ENCODE results near the gene LRRC3B. TPM values are rescaled to one million over a fixed set of nuclear protein-coding genes. Genes with fewer than 3 reads are reported as not detected.

Gene LRRC3B
- total RNA-seq, 1 experiment from 2014 or later, result not detected

- no peaks in the 10 kb centered on the region for H3K27me3 ChIP-seq (ENCODE audit: low read length)
- no peaks in the 10 kb centered on the region for H3K4me1 ChIP-seq (ENCODE audit: low read length)
- no peaks in the 10 kb centered on the region for H3K9me3 ChIP-seq (ENCODE audit: low read length)
- H3K9me2 ChIP-seq (replicated peaks; ENCODE audit: insufficient read depth, low read length), result no peaks in the 10 kb centered on the region
- H3K4me2 ChIP-seq (ENCODE audit: low read depth, low read length, poor library complexity, severe bottlenecking), result no peak overlapping the region
- no peak overlapping the region for H3K27ac ChIP-seq (ENCODE audit: low read length)
- no peak overlapping the region for H2AFZ ChIP-seq (ENCODE audit: low read length)
- no peaks in the 10 kb centered on the region for H3K79me2 ChIP-seq (ENCODE audit: low read length)
- H3K36me3 ChIP-seq (ENCODE audit: insufficient read depth, low read length), result no peaks in the 10 kb centered on the region
- no peaks in the 10 kb centered on the region for H4K20me1 ChIP-seq (ENCODE audit: insufficient read depth, low read depth, low read length)
- no peak for DNase-seq
- no peak overlapping the region for H3K4me3 ChIP-seq (ENCODE audit: low read length)
- H3K9ac ChIP-seq (ENCODE audit: low read length), result no peak overlapping the region
Measured at GRCh38 chr3:26637698-26638097, 15.1 kb downstream of the LRRC3B start.

GRCh38 chr3:26638113-26638512 is 15.5 kb downstream of the LRRC3B start:
- no peak overlapping the region for H3K27ac ChIP-seq (ENCODE audit: low read length)
- no peaks in the 10 kb centered on the region for H3K36me3 ChIP-seq (ENCODE audit: insufficient read depth, low read length)
- no peaks in the 10 kb centered on the region for H3K9me3 ChIP-seq (ENCODE audit: low read length)
- no peak overlapping the region for H3K9ac ChIP-seq (ENCODE audit: low read length)
- H3K79me2 ChIP-seq (ENCODE audit: low read length), result no peaks in the 10 kb centered on the region
- no peaks in the 10 kb centered on the region for H3K4me1 ChIP-seq (ENCODE audit: low read length)
- H4K20me1 ChIP-seq (ENCODE audit: insufficient read depth, low read depth, low read length), result no peaks in the 10 kb centered on the region
- no peak overlapping the region for H3K4me3 ChIP-seq (ENCODE audit: low read length)
- no peak overlapping the region for H3K4me2 ChIP-seq (ENCODE audit: low read depth, low read length, poor library complexity, severe bottlenecking)
- H3K9me2 ChIP-seq (replicated peaks; ENCODE audit: insufficient read depth, low read length), result no peaks in the 10 kb centered on the region
- H3K27me3 ChIP-seq (ENCODE audit: low read length), result no peaks in the 10 kb centered on the region
- H2AFZ ChIP-seq (ENCODE audit: low read length), result no peak overlapping the region
- DNase-seq, result no peak

GRCh38 chr3:26639339-26639738 is 16.8 kb downstream of the LRRC3B start:
- Histone ChIP-seq H3K9ac (ENCODE audit: low read length) (no peak overlapping the region), H3K79me2 (ENCODE audit: low read length) (no peaks in the 10 kb centered on the region), H2AFZ (ENCODE audit: low read length) (no peak overlapping the region), H3K9me3 (ENCODE audit: low read length) (no peaks in the 10 kb centered on the region), H4K20me1 (ENCODE audit: insufficient read depth, low read depth, low read length) (no peaks in the 10 kb centered on the region), H3K4me3 (ENCODE audit: low read length) (no peak overlapping the region), H3K27me3 (ENCODE audit: low read length) (no peaks in the 10 kb centered on the region), H3K4me1 (ENCODE audit: low read length) (no peaks in the 10 kb centered on the region), H3K27ac (ENCODE audit: low read length) (no peak overlapping the region), H3K36me3 (ENCODE audit: insufficient read depth, low read length) (no peaks in the 10 kb centered on the region), H3K9me2 (replicated peaks; ENCODE audit: insufficient read depth, low read length) (no peaks in the 10 kb centered on the region), H3K4me2 (ENCODE audit: low read depth, low read length, poor library complexity, severe bottlenecking) (no peak overlapping the region)
- DNase-seq, result no peak

GRCh38 chr3:26647078-26647477 is 24.5 kb downstream of the LRRC3B start:
- Histone ChIP-seq H3K27ac (ENCODE audit: low read length) (no peak overlapping the region), H3K79me2 (ENCODE audit: low read length) (no peaks in the 10 kb centered on the region), H2AFZ (ENCODE audit: low read length) (no peak overlapping the region), H3K9me3 (ENCODE audit: low read length) (no peaks in the 10 kb centered on the region), H3K4me3 (ENCODE audit: low read length) (no peak overlapping the region), H3K9ac (ENCODE audit: low read length) (no peak overlapping the region), H3K36me3 (ENCODE audit: insufficient read depth, low read length) (no peaks in the 10 kb centered on the region), H3K27me3 (ENCODE audit: low read length) (no peaks in the 10 kb centered on the region), H4K20me1 (ENCODE audit: insufficient read depth, low read depth, low read length) (no peaks in the 10 kb centered on the region), H3K4me1 (ENCODE audit: low read length) (no peaks in the 10 kb centered on the region), H3K4me2 (ENCODE audit: low read depth, low read length, poor library complexity, severe bottlenecking) (no peak overlapping the region), H3K9me2 (replicated peaks; ENCODE audit: insufficient read depth, low read length) (no peaks in the 10 kb centered on the region)
- DNase-seq, result no peak

- no peaks in the 10 kb centered on the region for H3K9me2 ChIP-seq (replicated peaks; ENCODE audit: insufficient read depth, low read length)
- no peak for DNase-seq
Measured at GRCh38 chr3:26648461-26648860, 25.9 kb downstream of the LRRC3B start.

GRCh38 chr3:26652164-26652563 is 29.6 kb downstream of the LRRC3B start:
- H3K4me1 ChIP-seq (ENCODE audit: low read length), result no peaks in the 10 kb centered on the region
- no peak overlapping the region for H3K4me2 ChIP-seq (ENCODE audit: low read depth, low read length, poor library complexity, severe bottlenecking)
- no peak overlapping the region for H2AFZ ChIP-seq (ENCODE audit: low read length)
- no peaks in the 10 kb centered on the region for H3K27me3 ChIP-seq (ENCODE audit: low read length)
- no peaks in the 10 kb centered on the region for H4K20me1 ChIP-seq (ENCODE audit: insufficient read depth, low read depth, low read length)
- no peaks in the 10 kb centered on the region for H3K36me3 ChIP-seq (ENCODE audit: insufficient read depth, low read length)
- no peaks in the 10 kb centered on the region for H3K9me2 ChIP-seq (replicated peaks; ENCODE audit: insufficient read depth, low read length)
- H3K9me3 ChIP-seq (ENCODE audit: low read length), result no peaks in the 10 kb centered on the region
- H3K79me2 ChIP-seq (ENCODE audit: low read length), result no peaks in the 10 kb centered on the region
- H3K4me3 ChIP-seq (ENCODE audit: low read length), result no peak overlapping the region
- H3K27ac ChIP-seq (ENCODE audit: low read length), result no peak overlapping the region
- DNase-seq, result no peak
- no peak overlapping the region for H3K9ac ChIP-seq (ENCODE audit: low read length)

More at GRCh38 chr3:26648461-26648860, 25.9 kb downstream of the LRRC3B start:
- H2AFZ ChIP-seq (ENCODE audit: low read length), result no peak overlapping the region
- no peaks in the 10 kb centered on the region for H3K27me3 ChIP-seq (ENCODE audit: low read length)
- H3K27ac ChIP-seq (ENCODE audit: low read length), result no peak overlapping the region
- H4K20me1 ChIP-seq (ENCODE audit: insufficient read depth, low read depth, low read length), result no peaks in the 10 kb centered on the region
- H3K9ac ChIP-seq (ENCODE audit: low read length), result no peak overlapping the region
- no peaks in the 10 kb centered on the region for H3K79me2 ChIP-seq (ENCODE audit: low read length)
- no peaks in the 10 kb centered on the region for H3K9me3 ChIP-seq (ENCODE audit: low read length)
- no peaks in the 10 kb centered on the region for H3K36me3 ChIP-seq (ENCODE audit: insufficient read depth, low read length)
- H3K4me3 ChIP-seq (ENCODE audit: low read length), result no peak overlapping the region
- H3K4me1 ChIP-seq (ENCODE audit: low read length), result no peaks in the 10 kb centered on the region
- no peak overlapping the region for H3K4me2 ChIP-seq (ENCODE audit: low read depth, low read length, poor library complexity, severe bottlenecking)

- Histone ChIP-seq H3K9me3 (ENCODE audit: low read length) (no peaks in the 10 kb centered on the region), H3K27ac (ENCODE audit: low read length) (no peak overlapping the region), H3K27me3 (ENCODE audit: low read length) (no peaks in the 10 kb centered on the region), H3K9ac (ENCODE audit: low read length) (no peak overlapping the region), H3K36me3 (ENCODE audit: insufficient read depth, low read length) (no peaks in the 10 kb centered on the region), H4K20me1 (ENCODE audit: insufficient read depth, low read depth, low read length) (no peaks in the 10 kb centered on the region), H3K9me2 (replicated peaks; ENCODE audit: insufficient read depth, low read length) (no peaks in the 10 kb centered on the region), H3K4me3 (ENCODE audit: low read length) (no peak overlapping the region), H3K79me2 (ENCODE audit: low read length) (no peaks in the 10 kb centered on the region), H2AFZ (ENCODE audit: low read length) (no peak overlapping the region), H3K4me1 (ENCODE audit: low read length) (no peaks in the 10 kb centered on the region), H3K4me2 (ENCODE audit: low read depth, low read length, poor library complexity, severe bottlenecking) (no peak overlapping the region)
- DNase-seq, result no peak
Measured at GRCh38 chr3:26653811-26654425, 31.3 kb downstream of the LRRC3B start.

GRCh38 chr3:26655231-26655630 is 32.7 kb downstream of the LRRC3B start:
- Histone ChIP-seq H3K9ac (ENCODE audit: low read length) (no peak overlapping the region), H2AFZ (ENCODE audit: low read length) (no peak overlapping the region), H3K9me2 (replicated peaks; ENCODE audit: insufficient read depth, low read length) (no peaks in the 10 kb centered on the region), H3K4me2 (ENCODE audit: low read depth, low read length, poor library complexity, severe bottlenecking) (no peak overlapping the region), H3K9me3 (ENCODE audit: low read length) (no peaks in the 10 kb centered on the region), H3K36me3 (ENCODE audit: insufficient read depth, low read length) (no peaks in the 10 kb centered on the region), H3K27me3 (ENCODE audit: low read length) (no peaks in the 10 kb centered on the region), H4K20me1 (ENCODE audit: insufficient read depth, low read depth, low read length) (no peaks in the 10 kb centered on the region), H3K4me3 (ENCODE audit: low read length) (no peak overlapping the region), H3K79me2 (ENCODE audit: low read length) (no peaks in the 10 kb centered on the region), H3K4me1 (ENCODE audit: low read length) (no peaks in the 10 kb centered on the region), H3K27ac (ENCODE audit: low read length) (no peak overlapping the region)
- DNase-seq, result no peak
